ENCODE data around the gene RUNX1. TPM values are rescaled to one million over a fixed set of nuclear protein-coding genes. Genes with fewer than 3 reads are reported as not detected.
"Not testable (repeated sequence)": the region's sequence is repeated elsewhere in the genome, so short reads cannot be mapped to it uniquely, and the experiment has no call there.

Gene RUNX1
- polyA plus RNA-seq, 3 donors: 2.0 to 2.2 (median 2.1) TPM

DNA sequence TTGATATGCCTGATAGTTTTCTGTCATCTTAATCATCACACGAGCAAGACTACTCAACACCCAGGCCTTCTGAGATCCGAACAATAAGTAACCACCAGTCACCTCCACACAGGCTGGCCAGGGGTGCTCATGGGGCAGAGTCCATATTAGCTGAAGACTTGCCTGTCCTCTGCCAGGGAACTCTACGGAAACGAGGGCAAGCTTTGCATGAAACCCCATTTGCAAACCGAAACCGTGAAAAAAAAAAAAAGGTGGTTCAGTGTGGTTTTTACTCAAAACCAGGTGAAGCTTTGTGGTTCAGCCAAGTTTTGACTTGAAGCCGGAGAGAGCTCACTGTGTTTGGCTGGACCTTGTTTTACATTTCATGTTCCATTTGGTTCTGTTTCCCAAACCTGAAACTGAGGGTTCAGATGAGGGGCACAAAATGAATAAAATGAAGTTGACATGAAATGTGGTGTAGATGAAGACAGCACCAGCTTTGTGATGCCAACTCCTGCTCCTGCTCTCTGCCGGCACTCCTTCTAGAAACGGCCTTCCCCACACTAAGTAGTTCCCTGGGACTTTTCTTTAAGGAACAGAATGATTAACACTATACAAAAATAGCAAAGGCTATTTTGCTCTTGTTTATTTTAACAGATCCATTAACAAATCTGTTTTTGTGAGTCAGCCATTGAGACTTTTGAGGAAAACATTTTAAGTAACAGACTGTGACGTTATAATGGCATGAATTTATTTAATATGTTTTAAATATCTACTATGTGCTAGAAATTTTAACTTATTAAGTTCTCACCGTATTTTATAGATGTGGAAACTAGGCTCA is 74.7 kb downstream of the RUNX1 start:
- no peak for DNase-seq (ENCODE audit: low read depth in 3 of 3, low spot score in 2 of 3)

DNA sequence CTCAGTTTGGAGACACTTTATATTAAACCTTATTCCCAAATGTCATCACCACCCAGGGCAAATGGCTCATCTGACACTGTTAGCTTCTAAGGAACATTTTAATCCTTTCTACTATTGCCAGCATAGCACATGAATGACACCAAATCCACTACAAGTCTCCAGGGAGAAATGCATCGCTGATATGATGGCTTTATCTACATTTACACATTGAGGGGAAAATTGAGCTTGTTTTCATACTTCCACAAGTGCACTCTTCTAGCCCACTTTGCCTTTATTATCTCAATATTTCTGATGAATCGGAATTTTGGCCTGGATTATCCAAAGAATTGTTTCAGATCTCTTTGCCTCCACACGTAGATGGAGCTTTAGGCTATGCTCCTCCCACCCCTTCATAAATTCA is 75.4 kb downstream of the RUNX1 start:
- no peak for DNase-seq (ENCODE audit: low read depth in 3 of 3, low spot score in 2 of 3)

- DNase-seq (ENCODE audit: low read depth in 3 of 3, low spot score in 2 of 3): no peak
Measured at GRCh38 chr21:34971656-34972055, 77.4 kb downstream of the RUNX1 start.

GRCh38 chr21:34970566-34970965 is 78.5 kb downstream of the RUNX1 start:
- DNase-seq (ENCODE audit: low read depth in 3 of 3, low spot score in 2 of 3): no peak

- no peak for DNase-seq (ENCODE audit: low read depth in 3 of 3, low spot score in 2 of 3)
Measured at GRCh38 chr21:34970167-34970500, 79.0 kb downstream of the RUNX1 start.

- no peak for DNase-seq (ENCODE audit: low read depth in 3 of 3, low spot score in 2 of 3)
Measured at GRCh38 chr21:34969423-34970166, 79.5 kb downstream of the RUNX1 start.

DNA sequence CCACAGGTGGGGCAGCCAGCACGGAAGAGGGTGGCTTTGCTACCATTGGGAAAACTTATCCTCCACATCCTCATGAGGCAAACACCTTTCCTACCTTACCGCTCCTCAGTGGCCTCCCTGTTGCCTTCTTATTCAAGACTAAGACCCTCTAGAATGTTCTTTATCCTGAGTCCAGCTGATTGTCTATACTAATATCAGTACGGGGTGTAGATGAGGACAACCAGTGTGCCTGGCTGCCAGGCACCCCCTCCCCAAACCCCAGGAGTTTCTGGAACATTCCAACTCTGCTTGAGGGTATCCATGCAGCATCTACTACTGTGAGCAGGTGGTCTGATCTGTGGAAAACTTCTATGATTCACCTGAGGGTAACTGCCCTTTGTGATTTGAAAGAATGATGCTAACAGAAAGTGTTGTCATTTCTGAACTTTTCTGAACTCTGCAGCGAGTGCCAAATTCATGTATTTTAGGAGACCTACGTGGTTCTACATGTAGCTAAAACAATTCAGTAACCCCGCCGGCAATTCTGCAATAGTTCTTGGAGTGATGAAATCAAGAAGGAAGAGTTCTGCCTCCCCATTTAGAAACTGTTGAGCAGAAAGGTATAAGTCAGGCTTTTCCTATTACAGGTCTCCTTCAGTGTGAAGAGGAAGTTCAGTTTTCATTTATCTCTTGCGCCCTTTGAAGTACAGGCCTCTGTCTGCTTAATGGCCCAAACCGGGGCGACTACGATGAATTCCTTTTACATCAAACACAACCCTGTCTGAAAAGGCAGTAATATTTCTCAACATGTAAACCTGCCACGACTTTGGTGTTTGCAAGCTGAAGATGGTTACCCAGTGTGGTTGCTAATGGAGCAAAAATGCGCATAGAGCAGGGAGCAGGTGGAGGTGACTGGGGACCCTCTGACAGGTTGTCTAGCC is 80.4 kb downstream of the RUNX1 start:
- DNase-seq (ENCODE audit: low read depth in 3 of 3, low spot score in 2 of 3): no peak

DNA sequence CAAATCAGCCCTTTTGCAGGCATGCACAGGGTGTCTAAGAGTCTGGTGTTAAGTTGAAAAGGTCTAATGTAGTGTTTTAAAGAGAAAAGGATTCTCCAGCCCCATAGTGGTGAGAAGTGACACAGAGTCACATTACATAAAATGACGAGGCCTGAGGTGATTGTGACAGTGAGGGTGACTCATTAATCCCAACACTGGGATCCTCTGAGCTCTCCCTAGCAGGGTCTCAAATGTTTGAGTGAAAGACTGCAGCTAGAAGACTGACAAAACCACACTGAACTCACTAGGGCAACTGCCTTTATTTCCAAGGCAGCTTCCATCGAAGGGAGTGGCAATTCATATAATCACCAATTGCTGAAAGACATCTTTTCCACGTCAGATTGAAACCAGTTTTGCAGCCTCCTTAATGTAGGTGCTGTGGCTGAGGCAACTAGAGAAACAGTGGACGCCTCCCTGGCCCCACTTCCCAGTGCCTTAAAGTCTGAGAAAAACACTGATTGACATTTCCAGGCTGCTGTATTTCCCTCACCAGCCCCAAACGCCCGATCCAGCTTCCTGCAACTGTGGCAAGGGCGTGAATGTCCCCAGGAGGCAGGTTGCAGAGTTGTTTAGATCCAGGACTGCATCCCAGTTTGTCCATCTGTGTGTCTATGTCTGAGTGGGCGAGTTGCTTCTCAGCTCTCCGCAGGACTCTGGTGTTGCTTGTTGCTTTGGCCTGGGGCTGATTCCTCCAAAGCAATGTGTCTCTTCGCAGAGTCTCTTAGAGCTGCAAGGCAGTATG is 81.4 kb downstream of the RUNX1 start:
- DNase-seq (ENCODE audit: low read depth in 3 of 3, low spot score in 2 of 3): no peak

DNA sequence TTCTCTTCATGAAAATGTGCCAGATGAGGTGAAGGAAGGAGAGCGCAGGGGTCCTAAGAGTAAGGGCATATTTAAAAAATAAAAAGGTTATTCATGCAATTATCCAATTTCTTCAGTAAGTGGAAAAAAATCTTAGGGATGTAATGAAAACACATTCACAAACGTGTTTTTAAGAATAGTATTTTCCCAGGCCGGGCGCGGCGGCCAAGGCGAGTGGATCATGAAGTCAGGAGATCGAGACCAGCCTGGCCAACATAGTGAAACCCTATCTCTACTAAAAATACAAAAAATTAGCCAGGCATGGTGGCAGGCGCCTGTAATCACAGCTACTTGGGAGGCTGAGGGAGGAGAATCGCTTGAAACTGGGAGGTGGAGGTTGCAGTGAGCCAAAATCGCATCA is 82.2 kb downstream of the RUNX1 start:
- DNase-seq (ENCODE audit: low read depth in 3 of 3, low spot score in 2 of 3): not testable (repeated sequence)

DNA sequence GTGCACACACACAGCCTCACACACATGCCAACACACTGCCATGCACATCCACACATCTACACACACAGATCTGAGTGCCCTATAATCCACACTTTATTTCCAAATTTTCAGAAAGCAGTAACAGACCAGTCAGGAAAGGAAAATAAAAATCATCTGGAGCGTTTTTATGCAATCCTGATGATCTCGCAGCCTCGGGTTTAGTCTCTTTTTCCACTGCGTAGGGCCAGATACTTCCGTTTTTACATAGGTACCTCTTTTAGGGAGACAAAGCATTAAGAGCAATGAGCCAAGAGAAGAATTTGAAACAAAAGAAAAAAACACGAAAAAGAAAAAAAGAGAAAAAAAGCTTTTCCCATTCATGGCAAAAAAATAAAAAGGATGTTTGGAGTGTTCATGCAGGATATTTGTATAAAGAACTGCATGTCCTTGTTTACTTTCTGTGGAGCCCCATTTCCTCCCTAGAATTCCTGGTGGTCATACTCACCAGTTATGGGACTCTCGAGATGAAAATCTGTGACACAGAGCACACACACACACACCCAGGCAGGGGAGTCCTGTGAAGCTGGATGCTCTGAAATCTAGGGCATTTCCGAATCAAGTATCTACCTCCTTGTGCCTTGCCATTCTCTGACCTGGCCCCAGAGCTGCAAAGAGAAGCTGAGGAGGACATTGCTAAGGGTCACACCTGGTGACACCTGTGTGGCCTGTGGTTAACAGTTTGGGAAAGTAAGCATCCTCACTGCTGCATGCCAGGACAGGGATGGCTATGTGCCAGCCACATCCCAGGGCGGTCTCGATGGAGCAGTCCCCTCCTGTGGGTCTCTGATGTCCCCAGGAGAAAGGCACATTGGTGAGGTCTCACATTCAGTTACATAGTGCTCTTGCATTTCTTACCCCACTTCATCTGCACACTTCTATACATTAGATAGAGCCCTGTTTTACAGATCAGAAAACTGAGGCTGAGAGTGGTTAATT is 83.6 kb downstream of the RUNX1 start:
- no peak for DNase-seq (ENCODE audit: low read depth in 3 of 3, low spot score in 2 of 3)

DNA sequence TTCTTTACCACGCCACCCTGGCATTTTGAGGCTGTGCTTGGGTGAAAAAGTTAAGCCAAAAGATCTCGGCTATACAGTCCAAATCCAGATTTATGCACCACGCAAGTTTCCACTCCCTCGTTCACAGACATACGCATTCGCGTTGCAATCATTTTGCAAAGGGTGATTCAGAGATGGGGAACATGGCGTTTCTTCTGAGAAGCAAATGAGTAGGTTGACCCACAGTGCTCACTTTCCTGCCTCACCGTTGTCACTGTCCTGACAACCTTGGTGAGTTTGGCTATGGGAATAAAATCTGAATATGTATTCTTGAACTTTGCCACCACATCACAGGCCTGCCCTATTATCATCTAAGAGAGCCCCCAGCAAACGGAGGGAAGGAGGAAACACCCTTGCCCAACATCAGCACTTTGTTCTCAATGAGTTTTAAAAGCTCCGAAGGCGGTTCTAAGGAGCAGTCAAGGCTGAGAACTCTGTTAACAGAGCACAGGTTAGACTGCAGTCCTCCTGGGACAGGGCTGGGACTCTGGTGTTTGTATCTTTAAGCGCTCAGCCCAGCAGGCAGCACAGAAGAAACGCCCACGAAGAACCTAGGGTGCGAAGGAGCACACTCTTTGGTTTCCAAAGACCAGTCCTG is 86.4 kb downstream of the RUNX1 start:
- DNase-seq (ENCODE audit: low read depth in 3 of 3, low spot score in 2 of 3): no peak

DNA sequence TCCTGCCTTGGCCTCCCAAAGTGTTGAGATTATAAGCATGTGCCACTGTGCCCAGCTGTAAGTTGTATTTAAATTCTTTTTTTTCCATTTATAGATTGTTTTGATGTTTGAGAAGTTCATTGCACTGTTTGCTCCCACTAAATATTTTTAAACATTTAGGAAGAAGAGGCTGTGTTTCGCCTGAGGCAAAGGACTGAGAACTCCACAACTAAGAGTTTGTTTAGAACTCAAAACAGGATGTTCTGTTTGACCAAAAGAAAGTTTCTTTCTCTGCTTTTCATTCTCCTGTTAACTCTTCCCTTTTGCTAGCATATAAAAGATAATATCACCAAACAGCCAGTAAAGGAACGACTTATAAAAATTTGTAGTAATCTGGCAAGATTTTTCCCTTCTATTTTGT is 87.0 kb downstream of the RUNX1 start:
- no peak for DNase-seq (ENCODE audit: low read depth in 3 of 3, low spot score in 2 of 3)

DNA sequence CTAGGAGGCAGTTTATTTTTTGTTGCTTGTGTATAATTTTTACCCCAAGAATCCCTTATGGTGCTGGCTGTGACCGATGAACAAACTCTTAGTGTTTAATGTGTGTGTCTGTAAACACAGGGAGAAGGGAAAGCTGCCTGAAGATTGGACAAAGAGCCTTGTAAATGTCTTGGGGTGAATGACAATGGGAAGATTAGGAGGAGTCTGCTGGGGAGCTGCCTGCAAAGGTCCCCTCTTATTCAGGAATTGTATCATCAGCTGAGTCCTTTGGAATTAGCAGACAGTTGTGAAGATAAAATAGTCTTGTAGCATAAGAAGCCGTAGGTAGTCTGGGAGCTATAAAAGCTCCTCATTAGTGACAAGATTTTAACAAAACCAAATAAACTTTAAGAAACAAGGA is 88.4 kb downstream of the RUNX1 start:
- DNase-seq (ENCODE audit: low read depth in 3 of 3, low spot score in 2 of 3): no peak

DNA sequence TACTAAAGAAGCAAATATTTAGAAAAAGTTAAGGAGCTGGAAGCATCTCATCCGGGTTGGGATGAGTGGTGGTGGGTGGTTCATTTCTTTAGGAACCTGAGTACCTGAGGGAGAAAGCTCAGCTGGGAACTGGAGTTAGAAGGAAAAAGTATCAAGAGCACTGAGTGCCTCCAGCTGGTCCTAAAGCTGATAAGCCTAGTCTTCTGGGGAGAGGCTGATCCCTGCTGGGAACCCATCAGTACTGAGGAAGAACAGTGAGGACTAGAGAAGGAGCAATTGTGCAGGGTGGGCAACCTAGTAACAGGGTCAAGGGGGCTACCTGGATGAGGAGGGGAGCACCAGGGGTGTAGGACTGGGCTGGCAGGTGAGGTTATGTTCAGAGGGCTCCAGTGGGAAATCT is 89.5 kb downstream of the RUNX1 start:
- DNase-seq (ENCODE audit: low read depth in 3 of 3, low spot score in 2 of 3): no peak

- no peak for DNase-seq (ENCODE audit: low read depth in 3 of 3, low spot score in 2 of 3)
Measured at GRCh38 chr21:34958040-34958439, 91.1 kb downstream of the RUNX1 start.

GRCh38 chr21:34956416-34957316 is 92.4 kb downstream of the RUNX1 start:
- DNase-seq (ENCODE audit: low read depth in 3 of 3, low spot score in 2 of 3): no peak

GRCh38 chr21:34953950-34954349 is 95.2 kb downstream of the RUNX1 start:
- DNase-seq (ENCODE audit: low read depth in 3 of 3, low spot score in 2 of 3): no peak

DNA sequence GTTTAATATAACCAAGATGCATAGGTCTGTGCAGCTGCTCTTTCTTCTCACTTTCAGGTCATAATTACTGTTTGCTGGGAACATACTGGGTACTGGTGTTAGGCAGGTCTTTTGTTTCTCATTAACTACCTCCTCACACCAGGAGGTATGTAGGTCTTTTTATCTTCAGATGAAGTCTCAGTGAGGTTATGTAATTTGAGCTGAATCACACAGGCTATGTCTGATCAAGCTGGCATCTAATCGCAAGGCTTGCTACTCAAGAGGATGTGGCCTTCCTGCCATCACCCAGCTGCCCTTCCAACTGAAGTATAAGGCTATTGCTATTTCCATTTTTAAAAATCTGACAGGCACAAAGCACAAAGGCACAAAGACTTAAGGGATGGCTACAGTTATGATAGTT is 96.4 kb downstream of the RUNX1 start:
- no peak for DNase-seq (ENCODE audit: low read depth in 3 of 3, low spot score in 2 of 3)

Measured in right renal cortex interstitium (tissue), 3 donors.